Hepatocyte (in vitro differentiated cells): ENCODE data around the gene ITPR2.
"Not testable (repeated sequence)": the region's sequence is repeated elsewhere in the genome, so short reads cannot be mapped to it uniquely, and the experiment has no call there.

Experiments
- EZH2 ChIP-seq: fragments of 200-600 bp; sonication (generic); IDR thresholded peaks from 2 replicates; pipeline ENCODE4 v1.6.1; 2016; ENCODE audit warnings: antibody characterized with exemption, mild to moderate bottlenecking, borderline replicate concordance
- EZH2phosphoT487 ChIP-seq: fragments of 200-600 bp; sonication (generic); IDR thresholded peaks from one replicate; pipeline ENCODE4 v1.6.1; 2018; ENCODE audit warnings: antibody characterized with exemption, mild to moderate bottlenecking, low read depth, moderate library complexity; ENCODE audit not compliant: unreplicated experiment, severe bottlenecking
- TF ChIP-seq, protein P1 (sequence below): fragments of 200-600 bp; sonication (generic); IDR thresholded peaks from 2 replicates; pipeline ENCODE4 v1.5.1; 2016; ENCODE audit warnings: antibody characterized with exemption, mild to moderate bottlenecking; ENCODE audit not compliant: poor library complexity

DNA sequence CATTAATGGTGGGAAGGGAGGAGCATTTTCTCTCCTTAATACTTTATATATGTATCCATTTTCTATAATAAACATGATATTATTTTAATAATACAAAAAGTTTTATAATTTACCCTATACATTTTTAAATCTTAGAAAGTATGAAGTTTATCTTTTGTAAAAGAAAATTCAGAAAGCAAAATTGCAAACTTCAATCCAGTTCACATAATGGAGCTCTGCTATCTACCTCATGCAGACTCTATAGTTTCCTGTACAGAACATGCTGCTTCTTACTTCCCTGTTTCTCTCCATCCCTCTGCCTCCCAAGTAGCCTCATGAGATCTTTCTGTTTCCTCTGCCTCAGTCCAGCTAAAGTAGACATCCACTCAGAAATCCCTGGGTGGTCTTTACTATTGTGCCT, 402.4 kb downstream of the ITPR2 start:
- TF ChIP-seq, protein P1, sequence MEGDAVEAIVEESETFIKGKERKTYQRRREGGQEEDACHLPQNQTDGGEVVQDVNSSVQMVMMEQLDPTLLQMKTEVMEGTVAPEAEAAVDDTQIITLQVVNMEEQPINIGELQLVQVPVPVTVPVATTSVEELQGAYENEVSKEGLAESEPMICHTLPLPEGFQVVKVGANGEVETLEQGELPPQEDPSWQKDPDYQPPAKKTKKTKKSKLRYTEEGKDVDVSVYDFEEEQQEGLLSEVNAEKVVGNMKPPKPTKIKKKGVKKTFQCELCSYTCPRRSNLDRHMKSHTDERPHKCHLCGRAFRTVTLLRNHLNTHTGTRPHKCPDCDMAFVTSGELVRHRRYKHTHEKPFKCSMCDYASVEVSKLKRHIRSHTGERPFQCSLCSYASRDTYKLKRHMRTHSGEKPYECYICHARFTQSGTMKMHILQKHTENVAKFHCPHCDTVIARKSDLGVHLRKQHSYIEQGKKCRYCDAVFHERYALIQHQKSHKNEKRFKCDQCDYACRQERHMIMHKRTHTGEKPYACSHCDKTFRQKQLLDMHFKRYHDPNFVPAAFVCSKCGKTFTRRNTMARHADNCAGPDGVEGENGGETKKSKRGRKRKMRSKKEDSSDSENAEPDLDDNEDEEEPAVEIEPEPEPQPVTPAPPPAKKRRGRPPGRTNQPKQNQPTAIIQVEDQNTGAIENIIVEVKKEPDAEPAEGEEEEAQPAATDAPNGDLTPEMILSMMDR = not testable (repeated sequence)
- TF ChIP-seq EZH2, EZH2phosphoT487: not testable (repeated sequence)
